IPS-20b (cell line): ENCODE measurements around the gene MTPN.

Experiments used
- H3K27ac ChIP-seq: one replicate; pipeline ENCODE4 v1.5.1; 2013; ENCODE audit warnings: low read length
- H3K27me3 ChIP-seq: 2 replicates; pipeline ENCODE4 v1.6.1; 2013; ENCODE audit warnings: mild to moderate bottlenecking, low read length, inconsistent platforms; ENCODE audit not compliant: insufficient read depth
- H3K36me3 ChIP-seq: 2 replicates; pipeline ENCODE4 v1.6.1; 2013; ENCODE audit warnings: low read depth, mild to moderate bottlenecking, inconsistent platforms, low read length, moderate library complexity; ENCODE audit not compliant: insufficient read depth
- H3K4me1 ChIP-seq: 2 replicates; pipeline ENCODE4 v1.6.1; 2013; ENCODE audit warnings: mild to moderate bottlenecking, control low read depth, inconsistent platforms, low read length, moderate library complexity; ENCODE audit not compliant: insufficient read depth
- H3K4me3 ChIP-seq: 2 replicates; pipeline ENCODE4 v1.5.1; 2013; ENCODE audit warnings: mild to moderate bottlenecking, low read length, inconsistent platforms
- H3K9ac ChIP-seq: 2 replicates; pipeline ENCODE4 v1.6.1; 2013; ENCODE audit warnings: low read depth, mild to moderate bottlenecking, inconsistent platforms, low read length, moderate library complexity
- H3K9me3 ChIP-seq: 2 replicates; pipeline ENCODE4 v1.6.1; 2013; ENCODE audit warnings: mild to moderate bottlenecking, low read depth, low read length, inconsistent platforms; ENCODE audit not compliant: insufficient read depth

MTPN gene

GRCh38 chr7:135966341-135967043 lies 10.7 kb downstream of the MTPN start:
- H3K4me1 ChIP-seq: no peaks in the 10 kb centered on the region
- no peak overlapping the region for H3K27ac ChIP-seq
- no peaks in the 10 kb centered on the region for H3K9me3 ChIP-seq
- H3K27me3 ChIP-seq: no peaks in the 10 kb centered on the region
- no peak overlapping the region for H3K4me3 ChIP-seq
- H3K9ac ChIP-seq: no peak overlapping the region
- peaks cover 17% of the 10 kb centered on the region for H3K36me3 ChIP-seq

- no peak overlapping the region for H3K27ac ChIP-seq
- H3K9ac ChIP-seq: no peak overlapping the region
- no peak overlapping the region for H3K4me3 ChIP-seq
- no peaks in the 10 kb centered on the region for H3K9me3 ChIP-seq
- peaks cover 11% of the 10 kb centered on the region; the same call in 1 of the 2 replicates for H3K36me3 ChIP-seq
- H3K4me1 ChIP-seq: no peaks in the 10 kb centered on the region
- no peaks in the 10 kb centered on the region for H3K27me3 ChIP-seq
These were observed 11.6 kb downstream of the MTPN start for GRCh38 chr7:135965602-135966001.

GRCh38 chr7:135964791-135965190 lies 12.4 kb downstream of the MTPN start:
- H3K36me3 ChIP-seq: peaks cover 7% of the 10 kb centered on the region; the same call in 1 of the 2 replicates
- H3K4me1 ChIP-seq: no peaks in the 10 kb centered on the region
- no peak overlapping the region for H3K4me3 ChIP-seq
- no peaks in the 10 kb centered on the region for H3K27me3 ChIP-seq
- H3K9me3 ChIP-seq: no peaks in the 10 kb centered on the region
- H3K27ac ChIP-seq: no peak overlapping the region
- no peak overlapping the region for H3K9ac ChIP-seq

- Histone ChIP-seq H3K27ac (no peak overlapping the region), H3K9ac (no peak overlapping the region), H3K4me1 (no peaks in the 10 kb centered on the region), H3K36me3 (peaks cover 6% of the 10 kb centered on the region; the same call in 1 of the 2 replicates), H3K27me3 (no peaks in the 10 kb centered on the region), H3K9me3 (no peaks in the 10 kb centered on the region), H3K4me3 (no peak overlapping the region)
These were observed 12.9 kb downstream of the MTPN start for GRCh38 chr7:135964274-135964673.

- Histone ChIP-seq H3K27ac (no peak overlapping the region), H3K9me3 (no peaks in the 10 kb centered on the region), H3K4me3 (no peak overlapping the region), H3K9ac (no peak overlapping the region), H3K27me3 (no peaks in the 10 kb centered on the region), H3K4me1 (no peaks in the 10 kb centered on the region), H3K36me3 (no peaks in the 10 kb centered on the region; the same call in 1 of the 2 replicates)
These were observed 14.4 kb downstream of the MTPN start for GRCh38 chr7:135962802-135963201.

- Histone ChIP-seq H3K27me3 (no peaks in the 10 kb centered on the region), H3K9me3 (no peaks in the 10 kb centered on the region), H3K9ac (no peak overlapping the region), H3K4me1 (no peaks in the 10 kb centered on the region), H3K27ac (no peak overlapping the region), H3K4me3 (no peak overlapping the region), H3K36me3 (no peaks in the 10 kb centered on the region)
These were observed 16.3 kb downstream of the MTPN start for GRCh38 chr7:135960709-135961451.

GRCh38 chr7:135959646-135960363 lies 17.4 kb downstream of the MTPN start:
- Histone ChIP-seq H3K9me3 (no peaks in the 10 kb centered on the region), H3K4me1 (no peaks in the 10 kb centered on the region), H3K9ac (no peak overlapping the region), H3K36me3 (no peaks in the 10 kb centered on the region), H3K27ac (no peak overlapping the region), H3K27me3 (no peaks in the 10 kb centered on the region), H3K4me3 (no peak overlapping the region)

- H3K4me3 ChIP-seq: no peak overlapping the region
- H3K27ac ChIP-seq: no peak overlapping the region
- no peaks in the 10 kb centered on the region for H3K36me3 ChIP-seq
- no peaks in the 10 kb centered on the region for H3K27me3 ChIP-seq
- H3K9me3 ChIP-seq: no peaks in the 10 kb centered on the region
- H3K4me1 ChIP-seq: no peaks in the 10 kb centered on the region
- H3K9ac ChIP-seq: no peak overlapping the region
These were observed 19.0 kb downstream of the MTPN start for GRCh38 chr7:135958173-135958572.

- no peaks in the 10 kb centered on the region for H3K9me3 ChIP-seq
- H3K4me1 ChIP-seq: no peaks in the 10 kb centered on the region
- no peak overlapping the region for H3K9ac ChIP-seq
- no peaks in the 10 kb centered on the region for H3K27me3 ChIP-seq
- H3K4me3 ChIP-seq: no peak overlapping the region
- H3K27ac ChIP-seq: no peak overlapping the region
- no peaks in the 10 kb centered on the region for H3K36me3 ChIP-seq
These were observed 19.5 kb downstream of the MTPN start for GRCh38 chr7:135957627-135958026.

GRCh38 chr7:135956393-135956792 lies 20.8 kb downstream of the MTPN start:
- H3K27ac ChIP-seq: no peak overlapping the region
- peaks cover 4% of the 10 kb centered on the region for H3K36me3 ChIP-seq
- H3K4me1 ChIP-seq: no peaks in the 10 kb centered on the region
- H3K27me3 ChIP-seq: no peaks in the 10 kb centered on the region
- H3K9ac ChIP-seq: no peak overlapping the region
- no peak overlapping the region for H3K4me3 ChIP-seq
- no peaks in the 10 kb centered on the region for H3K9me3 ChIP-seq

- H3K36me3 ChIP-seq: peaks cover 55% of the 10 kb centered on the region
- no peak overlapping the region for H3K9ac ChIP-seq
These were observed 26.2 kb downstream of the MTPN start for GRCh38 chr7:135950972-135951371.

More at GRCh38 chr7:135950972-135951371, 26.2 kb downstream of the MTPN start:
- no peaks in the 10 kb centered on the region for H3K27me3 ChIP-seq
- no peak overlapping the region for H3K27ac ChIP-seq
- H3K4me1 ChIP-seq: no peaks in the 10 kb centered on the region
- H3K4me3 ChIP-seq: no peak overlapping the region
- H3K9me3 ChIP-seq: no peaks in the 10 kb centered on the region
